A673 (cell line): ENCODE results near the gene ZSCAN30. TPM values are rescaled to one million over a fixed set of nuclear protein-coding genes. Genes with fewer than 3 reads are reported as not detected.

Source experiments
- BruUV-seq: library from RNA; stranded (reverse); fragments of 400-500 nt; replicated peaks from 2 replicates; lab custom pipeline; 2021; lab: Mats Ljungman, UMichigan
- CTCF ChIA-PET: fragments of 300-600 bp; sonication (Branson Sonifier 250); formaldehyde crosslinking; loops from one replicate; lab custom pipeline; 2022; ENCODE audit warnings: antibody characterized with exemption; lab: Charles Lee
- POLR2A ChIA-PET: fragments of 300-600 bp; sonication (Branson Sonifier 250); formaldehyde crosslinking; loops from one replicate; lab custom pipeline; 2022; ENCODE audit warnings: antibody characterized with exemption; ENCODE audit not compliant: low non-redundant PET; lab: Charles Lee
- DNase-seq: peaks from one replicate; pipeline ENCODE4 v3.0.0-alpha.2; 2015; ENCODE audit warnings: low spot score
- H3K27ac ChIP-seq: fragments of 200-600 bp; sonication (generic); 2 replicates; pipeline ENCODE4 v1.5.1; 2016; ENCODE audit warnings: mixed run types, low read depth, mild to moderate bottlenecking, mixed read lengths, antibody characterized with exemption, low read length; ENCODE audit not compliant: poor library complexity, severe bottlenecking
- H3K27me3 ChIP-seq: fragments of 200-600 bp; sonication (generic); replicated peaks from 2 replicates; pipeline ENCODE4 v1.6.1; 2017; ENCODE audit warnings: mixed run types, low read depth, mild to moderate bottlenecking, mixed read lengths, antibody characterized with exemption, low read length; ENCODE audit not compliant: insufficient read depth, poor library complexity
- H3K36me3 ChIP-seq: fragments of 200-600 bp; sonication (generic); 2 replicates; pipeline ENCODE4 v1.6.1; 2016; ENCODE audit warnings: mixed run types, mild to moderate bottlenecking, mixed read lengths, antibody characterized with exemption, low read length; ENCODE audit not compliant: insufficient read depth, poor library complexity, severe bottlenecking
- H3K4me1 ChIP-seq: fragments of 200-600 bp; sonication (generic); 2 replicates; pipeline ENCODE4 v1.6.1; 2017; ENCODE audit warnings: mixed run types, mild to moderate bottlenecking, mixed read lengths, antibody characterized with exemption, low read length; ENCODE audit not compliant: insufficient read depth, poor library complexity, severe bottlenecking
- H3K4me3 ChIP-seq: fragments of 200-600 bp; sonication (generic); 2 replicates; pipeline ENCODE4 v1.5.1; 2016; ENCODE audit warnings: low read depth, mixed run types, mild to moderate bottlenecking, mixed read lengths, low read length; ENCODE audit not compliant: poor library complexity, severe bottlenecking
- H3K9me3 ChIP-seq: fragments of 200-600 bp; sonication (generic); 2 replicates; pipeline ENCODE4 v1.6.1; 2016; ENCODE audit warnings: mixed run types, low read depth, mild to moderate bottlenecking, mixed read lengths, antibody characterized with exemption, low read length; ENCODE audit not compliant: poor library complexity, severe bottlenecking
- CTCF ChIP-seq: fragments of 300-800, 200-600 bp; sonication (generic); conservative IDR thresholded peaks from 2 replicates; pipeline ENCODE4 v1.5.1; 2017; ENCODE audit warnings: low read depth, mild to moderate bottlenecking, antibody characterized with exemption, low read length, moderate library complexity, mixed read lengths
- EZH2 ChIP-seq: fragments of 200-600 bp; sonication (generic); IDR thresholded peaks from 2 replicates; pipeline ENCODE4 v1.6.1; 2017; ENCODE audit warnings: borderline replicate concordance, low read depth, mild to moderate bottlenecking, mixed read lengths, antibody characterized with exemption, low read length; ENCODE audit not compliant: poor library complexity, severe bottlenecking
- intact Hi-C: fragments of 100-400 bp; cut with micrococcal nuclease; formaldehyde crosslinking; loops from one replicate; pipeline ENCODE4 v1.10.0; 2022; ENCODE audit not compliant: unreplicated experiment
- total RNA-seq: library from RNA; stranded (reverse); gene quantifications from 2 replicates; pipeline ENCODE4 v1.2.3, GENCODE V29; 2021

ZSCAN30 gene
- total RNA-seq, 1 experiment from 2014 or later, result 17.0 TPM

- no peaks in the 10 kb centered on the region for H3K4me1 ChIP-seq
- POLR2A ChIA-PET, result no interaction called here
- CTCF ChIA-PET, result no interaction called here
Measured at GRCh38 chr18:35328868-35329267, 38.8 kb upstream of the ZSCAN30 start.

GRCh38 chr18:35326695-35327387 is 36.8 kb upstream of the ZSCAN30 start:
- no TSS peak for BruUV-seq
- intact Hi-C loops, result no loop called here
- Histone ChIP-seq H3K4me3 (no peak overlapping the region), H3K4me1 (no peaks in the 10 kb centered on the region), H3K27ac (no peak overlapping the region), H3K9me3 (no peaks in the 10 kb centered on the region), H3K27me3 (no peaks in the 10 kb centered on the region), H3K36me3 (no peaks in the 10 kb centered on the region)
- POLR2A ChIA-PET, result no interaction called here
- CTCF ChIA-PET, result interaction anchor here (0.6 kb wide), 1 partner anchor 183 kb away, joined by 8 read pairs; no protein-coding TSS in a partner anchor
- DNase-seq, result no peak
- TF ChIP-seq EZH2, result no peak
- TF ChIP-seq CTCF, result no peak

More at GRCh38 chr18:35328868-35329267, 38.8 kb upstream of the ZSCAN30 start:
- no peaks in the 10 kb centered on the region for H3K9me3 ChIP-seq
- intact Hi-C loops, result no loop called here
- H3K4me3 ChIP-seq, result no peak overlapping the region
- TF ChIP-seq CTCF, result no peak
- no peak for TF ChIP-seq EZH2
- no peak overlapping the region for H3K27ac ChIP-seq
- H3K36me3 ChIP-seq, result peaks cover 16% of the 10 kb centered on the region
- no peaks in the 10 kb centered on the region for H3K27me3 ChIP-seq
- BruUV-seq, result no TSS peak
- DNase-seq, result no peak

- intact Hi-C loops, result no loop called here
- H3K36me3 ChIP-seq, result no peaks in the 10 kb centered on the region
- POLR2A ChIA-PET, result no interaction called here
- CTCF ChIA-PET, result no interaction called here
- H3K27me3 ChIP-seq, result no peaks in the 10 kb centered on the region
- no TSS peak for BruUV-seq
- TF ChIP-seq CTCF (no peak), EZH2 (no peak)
- no peak overlapping the region for H3K27ac ChIP-seq
- H3K9me3 ChIP-seq, result no peaks in the 10 kb centered on the region
- H3K4me1 ChIP-seq, result no peaks in the 10 kb centered on the region
- DNase-seq, result no peak
- H3K4me3 ChIP-seq, result no peak overlapping the region
Measured at GRCh38 chr18:35324926-35325655, 35.1 kb upstream of the ZSCAN30 start.
